ENCODE results near the gene CD19. TPM values are rescaled to one million over a fixed set of nuclear protein-coding genes. Genes with fewer than 3 reads are reported as not detected.

CD19 gene
- total RNA-seq, 4 donors from 2014 or later: 1.5 TPM; not detected in 3

DNA sequence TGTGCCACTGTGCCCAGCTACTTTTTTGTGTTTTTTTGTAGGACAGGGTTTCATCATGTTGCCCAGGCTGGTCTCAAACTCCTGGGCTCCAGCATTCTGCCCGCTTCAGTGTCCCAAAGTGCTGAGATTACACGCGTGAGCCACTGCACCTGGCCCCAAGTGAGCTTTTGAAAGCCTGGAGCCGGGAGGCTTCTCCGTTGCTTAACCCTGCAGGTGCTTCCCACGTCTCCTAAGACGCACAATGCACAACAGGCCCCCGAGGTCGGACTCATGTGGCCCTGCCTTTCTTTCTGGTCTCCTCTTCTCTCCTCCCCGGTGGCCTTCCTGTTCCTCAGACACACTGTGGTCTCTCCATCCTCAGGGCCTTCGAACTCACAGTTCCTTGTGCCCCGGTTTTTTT, 19.2 kb upstream of the CD19 start:
- Histone ChIP-seq H3K4me3 (no peak overlapping the region), H3K36me3 (no peaks in the 10 kb centered on the region), H3K4me1 (no peaks in the 10 kb centered on the region), H3K27ac (no peak overlapping the region), H3K27me3 (no peaks in the 10 kb centered on the region), H3K9me3 (no peaks in the 10 kb centered on the region)
- intact Hi-C loops (cut with DNase I; ENCODE audit: low total_unique reads): no loop called here
- TF ChIP-seq, protein P1, sequence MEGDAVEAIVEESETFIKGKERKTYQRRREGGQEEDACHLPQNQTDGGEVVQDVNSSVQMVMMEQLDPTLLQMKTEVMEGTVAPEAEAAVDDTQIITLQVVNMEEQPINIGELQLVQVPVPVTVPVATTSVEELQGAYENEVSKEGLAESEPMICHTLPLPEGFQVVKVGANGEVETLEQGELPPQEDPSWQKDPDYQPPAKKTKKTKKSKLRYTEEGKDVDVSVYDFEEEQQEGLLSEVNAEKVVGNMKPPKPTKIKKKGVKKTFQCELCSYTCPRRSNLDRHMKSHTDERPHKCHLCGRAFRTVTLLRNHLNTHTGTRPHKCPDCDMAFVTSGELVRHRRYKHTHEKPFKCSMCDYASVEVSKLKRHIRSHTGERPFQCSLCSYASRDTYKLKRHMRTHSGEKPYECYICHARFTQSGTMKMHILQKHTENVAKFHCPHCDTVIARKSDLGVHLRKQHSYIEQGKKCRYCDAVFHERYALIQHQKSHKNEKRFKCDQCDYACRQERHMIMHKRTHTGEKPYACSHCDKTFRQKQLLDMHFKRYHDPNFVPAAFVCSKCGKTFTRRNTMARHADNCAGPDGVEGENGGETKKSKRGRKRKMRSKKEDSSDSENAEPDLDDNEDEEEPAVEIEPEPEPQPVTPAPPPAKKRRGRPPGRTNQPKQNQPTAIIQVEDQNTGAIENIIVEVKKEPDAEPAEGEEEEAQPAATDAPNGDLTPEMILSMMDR (IDR thresholded peaks at IDR 0.05): no peak
- DNase-seq: no peak

DNA sequence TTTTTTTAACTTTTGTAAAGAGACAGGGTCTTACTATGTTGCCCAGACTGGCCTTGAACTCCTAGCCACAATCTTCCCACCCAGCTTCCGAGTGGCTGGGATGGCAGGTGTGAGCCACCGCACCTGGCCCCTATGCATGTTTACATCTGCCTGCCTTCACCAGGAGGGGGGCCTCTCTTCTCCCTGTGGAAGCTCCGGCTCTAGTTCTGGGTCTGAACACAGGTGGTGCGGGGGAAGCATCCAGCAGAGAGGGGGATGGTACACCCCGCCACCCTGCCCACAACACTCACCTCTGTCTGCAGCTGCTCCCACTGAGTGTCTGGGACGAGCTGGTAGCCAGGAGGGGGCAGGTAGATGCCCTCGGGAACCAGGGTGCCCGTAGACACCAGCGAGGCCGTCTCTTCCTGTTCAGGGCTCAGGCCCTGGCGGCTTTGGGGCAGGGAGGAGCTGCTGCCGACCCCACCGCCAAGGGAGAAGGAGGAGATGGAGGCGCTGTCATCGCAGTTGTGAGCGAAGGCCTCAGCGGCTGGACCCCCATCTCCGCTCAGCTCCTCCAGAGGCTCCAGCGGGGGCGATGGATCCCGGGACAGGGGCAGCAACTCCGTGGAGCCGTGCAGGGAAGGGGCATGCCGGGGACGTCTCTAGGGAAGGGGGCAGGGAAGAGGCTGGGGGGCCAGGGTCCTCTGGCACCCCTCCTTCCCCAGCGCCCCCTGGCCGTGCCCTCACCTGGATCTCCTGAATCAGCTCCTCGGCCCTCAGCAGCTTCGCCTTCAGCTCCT, 17.6 kb upstream of the CD19 start:
- H3K4me1 ChIP-seq: no peaks in the 10 kb centered on the region
- H3K27me3 ChIP-seq: no peaks in the 10 kb centered on the region
- intact Hi-C loops (cut with DNase I; ENCODE audit: low total_unique reads): no loop called here
- H3K4me3 ChIP-seq: no peak overlapping the region
- TF ChIP-seq POLR2A (IDR thresholded peaks at IDR 0.05): no peak
- TF ChIP-seq, protein P1 (IDR thresholded peaks at IDR 0.05): no peak
- H3K9me3 ChIP-seq: no peaks in the 10 kb centered on the region
- no peaks in the 10 kb centered on the region for H3K36me3 ChIP-seq
- DNase-seq: no peak
- no peak overlapping the region for H3K27ac ChIP-seq

DNA sequence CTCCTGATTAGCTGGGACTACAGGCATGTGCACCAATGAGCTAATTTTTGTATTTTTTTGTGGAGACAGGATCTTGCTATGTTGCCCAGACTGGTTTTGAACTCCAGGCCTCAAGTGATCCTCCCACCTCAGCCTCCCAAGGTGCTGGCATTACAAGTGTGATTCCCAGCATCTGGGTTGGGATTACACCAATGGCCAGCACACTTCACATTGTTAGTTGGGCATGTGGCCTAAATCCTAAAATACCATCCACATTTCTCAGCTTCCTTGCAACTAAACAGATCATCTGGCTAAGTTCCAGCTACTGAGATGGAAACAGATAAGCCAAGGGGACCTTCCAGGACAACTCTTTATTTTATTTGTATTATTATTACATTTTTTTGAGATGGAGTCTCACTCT, 16.6 kb upstream of the CD19 start:
- H3K36me3 ChIP-seq: no peaks in the 10 kb centered on the region
- no peak for DNase-seq

DNA sequence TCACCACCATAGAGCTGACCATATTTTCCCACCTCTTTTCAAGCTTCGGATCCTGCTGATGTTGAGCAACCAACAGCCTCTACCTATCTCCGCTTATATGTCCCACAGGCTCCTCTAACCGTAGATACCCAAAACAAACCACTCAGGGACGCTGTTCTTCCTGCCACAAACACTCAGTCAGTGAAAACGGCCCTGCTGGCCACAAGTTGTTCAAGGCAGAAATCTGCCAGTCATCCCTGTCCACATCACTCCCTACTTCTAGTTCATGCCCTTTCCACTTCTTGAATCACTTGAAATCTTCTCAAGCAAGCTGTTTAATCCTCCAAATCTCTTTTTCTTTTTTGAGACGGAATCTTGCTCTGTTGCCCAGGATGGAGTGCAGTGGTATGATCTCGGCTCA, 14.7 kb upstream of the CD19 start:
- DNase-seq: no peak
- no peak overlapping the region for H3K4me3 ChIP-seq
- no peaks in the 10 kb centered on the region for H3K27me3 ChIP-seq
- no peaks in the 10 kb centered on the region for H3K9me3 ChIP-seq
- no peaks in the 10 kb centered on the region for H3K36me3 ChIP-seq
- H3K4me1 ChIP-seq: no peaks in the 10 kb centered on the region
- intact Hi-C loops (cut with DNase I; ENCODE audit: low total_unique reads): no loop called here
- H3K27ac ChIP-seq: no peak overlapping the region
- TF ChIP-seq POLR2A (IDR thresholded peaks at IDR 0.05): no peak

More for the DNA sequence above, 16.6 kb upstream of the CD19 start:
- no peaks in the 10 kb centered on the region for H3K9me3 ChIP-seq
- no peak overlapping the region for H3K27ac ChIP-seq
- H3K4me1 ChIP-seq: no peaks in the 10 kb centered on the region
- H3K27me3 ChIP-seq: no peaks in the 10 kb centered on the region
- TF ChIP-seq, protein P1 (IDR thresholded peaks at IDR 0.05): no peak
- no peak for TF ChIP-seq POLR2A (IDR thresholded peaks at IDR 0.05)
- intact Hi-C loops (cut with DNase I; ENCODE audit: low total_unique reads): no loop called here
- no peak overlapping the region for H3K4me3 ChIP-seq

DNA sequence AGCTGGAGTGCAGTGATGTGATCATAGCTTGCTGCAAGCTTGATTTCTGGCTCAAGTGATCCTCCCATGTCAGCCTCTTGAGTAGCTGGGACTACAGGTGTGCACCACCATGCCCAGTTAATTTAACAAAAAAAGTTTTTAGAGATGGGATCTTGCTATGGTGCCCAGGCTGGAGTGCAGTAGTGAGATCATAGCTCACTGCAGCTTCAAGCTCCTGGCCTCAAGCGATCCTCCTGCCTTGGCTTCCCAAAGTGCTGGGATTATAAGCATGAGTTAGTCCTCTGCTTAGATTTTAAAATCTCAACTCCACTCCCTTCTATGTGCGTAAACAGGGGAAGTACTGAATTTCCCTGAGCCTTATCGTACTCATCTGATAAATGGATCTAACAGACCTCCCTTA, 13.1 kb upstream of the CD19 start:
- H3K27me3 ChIP-seq: no peaks in the 10 kb centered on the region
- H3K27ac ChIP-seq: no peak overlapping the region
- TF ChIP-seq POLR2A (IDR thresholded peaks at IDR 0.05): no peak
- TF ChIP-seq, protein P1 (IDR thresholded peaks at IDR 0.05): no peak
- DNase-seq: no peak
- H3K36me3 ChIP-seq: no peaks in the 10 kb centered on the region
- H3K4me3 ChIP-seq: no peak overlapping the region
- no peaks in the 10 kb centered on the region for H3K9me3 ChIP-seq
- no peaks in the 10 kb centered on the region for H3K4me1 ChIP-seq
- intact Hi-C loops (cut with DNase I; ENCODE audit: low total_unique reads): no loop called here
